HEK293T (cell line): ENCODE data around the gene MCM10.

Source experiments
- CTCF ChIA-PET: fragments of 350-600 bp; formaldehyde crosslinking; extraction: SDS; loops from one replicate; lab custom pipeline; 2021; ENCODE audit warnings: antibody characterized with exemption, inconsistent platforms; lab: Yijun Ruan, JAX
- POLR2A ChIA-PET: fragments of 350-600 bp; formaldehyde crosslinking; extraction: SDS; loops from one replicate; lab custom pipeline; 2020; ENCODE audit warnings: antibody characterized with exemption, inconsistent platforms; lab: Yijun Ruan, JAX
- DNase-seq: peaks from one replicate; pipeline ENCODE4 v3.0.0; 2012; ENCODE audit warnings: mixed read lengths; ENCODE audit errors: extremely low spot score
- ARNT ChIP-seq: fragments of 450-650 bp; IDR thresholded peaks from 2 replicates; pipeline ENCODE4 v1.6.1; 2017; ENCODE audit warnings: mild to moderate bottlenecking
- BHLHE40 ChIP-seq: fragments of 450-650 bp; IDR thresholded peaks from 2 replicates; pipeline ENCODE4 v1.6.1; 2016; ENCODE audit warnings: mild to moderate bottlenecking, moderate library complexity, borderline replicate concordance
- CTBP1 ChIP-seq: fragments of 450-650 bp; IDR thresholded peaks from 2 replicates; pipeline ENCODE4 v1.6.1; 2016; ENCODE audit warnings: borderline replicate concordance
- ELF4 ChIP-seq: fragments of 450-650 bp; IDR thresholded peaks from 2 replicates; pipeline ENCODE4 v1.6.1; 2017; ENCODE audit warnings: antibody characterized with exemption
- FOXA1 ChIP-seq: fragments of 450-650 bp; IDR thresholded peaks from 2 replicates; pipeline ENCODE4 v1.6.1; 2016; ENCODE audit warnings: mild to moderate bottlenecking
- FOXK2 ChIP-seq: fragments of 450-650 bp; IDR thresholded peaks from 2 replicates; pipeline ENCODE4 v1.6.1; 2016; ENCODE audit warnings: mild to moderate bottlenecking
- FOXM1 ChIP-seq: fragments of 450-650 bp; IDR thresholded peaks from 2 replicates; pipeline ENCODE4 v1.6.1; 2017; ENCODE audit warnings: mild to moderate bottlenecking, borderline replicate concordance
- HDGF ChIP-seq: fragments of 450-650 bp; IDR thresholded peaks from 2 replicates; pipeline ENCODE4 v1.6.1; 2017; ENCODE audit warnings: antibody characterized with exemption, borderline replicate concordance
- L3MBTL2 ChIP-seq: fragments of 450-650 bp; conservative IDR thresholded peaks from 2 replicates; pipeline ENCODE4 v1.6.1; 2016; ENCODE audit warnings: mild to moderate bottlenecking
- LEF1 ChIP-seq: fragments of 450-650 bp; IDR thresholded peaks from 2 replicates; pipeline ENCODE4 v1.6.1; 2017; ENCODE audit warnings: mild to moderate bottlenecking, borderline replicate concordance
- NFRKB ChIP-seq: fragments of 450-650 bp; IDR thresholded peaks from 2 replicates; pipeline ENCODE4 v1.6.1; 2016; ENCODE audit warnings: mild to moderate bottlenecking, moderate library complexity
- SP1 ChIP-seq: fragments of 450-650 bp; IDR thresholded peaks from 2 replicates; pipeline ENCODE4 v1.6.1; 2017
- SUZ12 ChIP-seq: fragments of 450-650 bp; IDR thresholded peaks from 2 replicates; pipeline ENCODE4 v1.6.1; 2016; ENCODE audit warnings: mild to moderate bottlenecking
- TARDBP ChIP-seq: fragments of 450-650 bp; IDR thresholded peaks from 2 replicates; pipeline ENCODE4 v1.6.1; 2016
- ZNF384 ChIP-seq: fragments of 450-650 bp; IDR thresholded peaks from 2 replicates; pipeline ENCODE4 v1.6.1; 2016
- TF ChIP-seq, protein P1 (sequence below): fragments of 450-650 bp; IDR thresholded peaks from 2 replicates; pipeline ENCODE4 v1.6.1; 2016

The MCM10 gene

GRCh38 chr10:13160934-13161856, at the start of gene MCM10:
Gene MCM10 (plus strand): TSS chr10:13161558. CDS start chr10:13164203, 2,645 bp downstream.
- peak; percentile 98 for DNase-seq
- no peak for TF ChIP-seq LEF1
- no peak for TF ChIP-seq ELF4
- no peak for TF ChIP-seq ARNT
- TF ChIP-seq SUZ12: no peak
- TF ChIP-seq FOXK2: no peak
- TF ChIP-seq SP1: no peak
- no peak for TF ChIP-seq ZNF384
- no peak for TF ChIP-seq CTBP1
- TF ChIP-seq FOXA1: no peak
- TF ChIP-seq HDGF: no peak
- TF ChIP-seq, protein P1, sequence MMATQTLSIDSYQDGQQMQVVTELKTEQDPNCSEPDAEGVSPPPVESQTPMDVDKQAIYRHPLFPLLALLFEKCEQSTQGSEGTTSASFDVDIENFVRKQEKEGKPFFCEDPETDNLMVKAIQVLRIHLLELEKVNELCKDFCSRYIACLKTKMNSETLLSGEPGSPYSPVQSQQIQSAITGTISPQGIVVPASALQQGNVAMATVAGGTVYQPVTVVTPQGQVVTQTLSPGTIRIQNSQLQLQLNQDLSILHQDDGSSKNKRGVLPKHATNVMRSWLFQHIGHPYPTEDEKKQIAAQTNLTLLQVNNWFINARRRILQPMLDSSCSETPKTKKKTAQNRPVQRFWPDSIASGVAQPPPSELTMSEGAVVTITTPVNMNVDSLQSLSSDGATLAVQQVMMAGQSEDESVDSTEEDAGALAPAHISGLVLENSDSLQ: 0 out of 2 replicates have a peak, but pooled peaks have one; percentile 47
- no peak for TF ChIP-seq BHLHE40
- TF ChIP-seq FOXM1: no peak
- TF ChIP-seq L3MBTL2: peak; percentile 89
- TF ChIP-seq TARDBP: no peak
- no peak for TF ChIP-seq NFRKB
- POLR2A ChIA-PET: interaction anchor here (0.6 to 2.7 kb wide), 7 partner anchors 10 to 1717 kb away, joined by 3 to 13 read pairs (median 4); partner anchors contain the start of genes PHYH and SUV39H2
- CTCF ChIA-PET: interaction anchor here (0.6 to 1.0 kb wide), 5 partner anchors 10 to 452 kb away, joined by 3 to 4 read pairs (median 3); no protein-coding TSS in a partner anchor

GRCh38 chr10:13113544-13113943, 47.8 kb upstream of the MCM10 start:
- no peak for TF ChIP-seq FOXA1
- TF ChIP-seq NFRKB: no peak
- TF ChIP-seq HDGF: no peak
- TF ChIP-seq, protein P1: no peak
- CTCF ChIA-PET: interaction anchor here (0.9 kb wide), 1 partner anchor 14 kb away, joined by 3 read pairs; no protein-coding TSS in a partner anchor
- no peak for DNase-seq
- POLR2A ChIA-PET: no interaction called here

GRCh38 chr10:13115832-13116803, 45.2 kb upstream of the MCM10 start:
- TF ChIP-seq ELF4 (no peak), ARNT (no peak), NFRKB (no peak), L3MBTL2 (no peak), FOXM1 (no peak), FOXK2 (no peak), SUZ12 (no peak), BHLHE40 (no peak)
- TF ChIP-seq, protein P1: no peak
- DNase-seq: no peak
- ChIA-PET CTCF (interaction anchor here (1.0 kb wide), 1 partner anchor 16 kb away, joined by 4 read pairs; the partner anchor contains the start of gene OPTN), POLR2A (no interaction called here)

DNA sequence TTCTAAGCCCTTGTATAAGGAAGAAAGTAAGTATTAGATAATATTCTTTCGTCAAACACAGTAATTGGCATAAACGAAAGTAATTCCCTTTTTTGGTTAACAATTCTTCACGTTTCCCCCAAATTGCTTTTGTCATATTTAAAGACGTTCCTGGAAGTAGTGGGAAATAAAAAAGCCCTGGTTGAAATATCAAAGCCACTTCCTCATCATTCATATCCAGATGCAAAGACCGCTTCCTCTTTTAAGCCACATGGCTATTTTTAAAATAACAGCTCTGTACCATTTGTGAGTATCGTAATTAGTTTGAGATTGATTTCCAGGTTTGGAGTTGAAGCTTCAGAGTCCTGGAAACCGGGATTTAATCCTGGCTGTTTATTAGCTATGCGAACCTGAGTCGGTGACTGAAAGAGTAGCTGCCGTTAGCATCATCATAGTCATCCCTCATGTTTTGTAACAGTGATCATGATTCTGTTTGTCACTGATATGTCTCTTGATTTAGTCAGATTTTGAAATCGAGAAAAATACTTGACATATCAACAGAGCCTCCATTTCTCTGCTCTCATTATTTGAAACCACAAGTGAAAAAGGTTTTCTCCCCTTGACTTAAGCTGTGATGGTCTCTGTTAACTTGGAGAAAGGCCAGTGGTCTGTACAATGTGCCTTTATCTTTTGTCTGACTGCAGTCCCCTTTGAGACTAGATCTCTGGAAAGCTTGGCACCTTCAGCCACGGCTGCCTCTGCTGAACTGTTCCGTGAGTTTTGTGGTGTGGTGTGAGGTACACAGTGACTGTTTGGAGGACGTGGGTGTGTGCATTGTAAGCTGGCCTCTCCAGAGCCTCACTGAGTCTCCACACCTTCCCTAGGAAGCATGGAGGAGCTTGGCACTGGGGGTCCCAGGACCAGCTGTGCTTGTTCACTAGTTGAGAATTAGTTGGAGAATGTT, 43.2 kb upstream of the MCM10 start:
- POLR2A ChIA-PET: no interaction called here
- TF ChIP-seq BHLHE40 (no peak), ARNT (no peak), SUZ12 (no peak), ELF4 (no peak), NFRKB (no peak), TARDBP (no peak), CTBP1 (no peak), ZNF384 (no peak), SP1 (no peak), FOXA1 (no peak), HDGF (no peak), LEF1 (no peak)
- CTCF ChIA-PET: no interaction called here
- no peak for DNase-seq
